Measurements from ENCODE around the gene SMIM24. TPM values are rescaled to one million over a fixed set of nuclear protein-coding genes. Genes with fewer than 3 reads are reported as not detected.
"Not testable (repeated sequence)": the region's sequence is repeated elsewhere in the genome, so short reads cannot be mapped to it uniquely, and the experiment has no call there.

Gene SMIM24
- total RNA-seq, 1 experiment from 2014 or later, result 0.89 TPM

GRCh38 chr19:3453840-3454239 lies 26.5 kb downstream of the SMIM24 start:
- Histone ChIP-seq H3K79me2 (ENCODE audit: low read length) (no peaks in the 10 kb centered on the region), H3K27me3 (ENCODE audit: low read length) (no peaks in the 10 kb centered on the region), H3K36me3 (ENCODE audit: insufficient read depth, low read length) (no peaks in the 10 kb centered on the region), H4K20me1 (ENCODE audit: insufficient read depth, low read depth, low read length) (no peaks in the 10 kb centered on the region), H3K4me3 (ENCODE audit: low read length) (no peak overlapping the region), H2AFZ (ENCODE audit: low read length) (no peak overlapping the region), H3K9ac (ENCODE audit: low read length) (no peak overlapping the region), H3K9me3 (ENCODE audit: low read length) (no peaks in the 10 kb centered on the region), H3K4me2 (ENCODE audit: low read depth, low read length, poor library complexity, severe bottlenecking) (no peak overlapping the region), H3K9me2 (replicated peaks; ENCODE audit: insufficient read depth, low read length) (no peaks in the 10 kb centered on the region), H3K27ac (ENCODE audit: low read length) (no peak overlapping the region), H3K4me1 (ENCODE audit: low read length) (peaks cover 15% of the 10 kb centered on the region)
- no peak for DNase-seq

GRCh38 chr19:3452942-3453214 lies 27.4 kb downstream of the SMIM24 start:
- not testable (repeated sequence) for H3K4me3 ChIP-seq (ENCODE audit: low read length); H4K20me1 ChIP-seq (ENCODE audit: insufficient read depth, low read depth, low read length); H3K9ac ChIP-seq (ENCODE audit: low read length); H3K4me2 ChIP-seq (ENCODE audit: low read depth, low read length, poor library complexity, severe bottlenecking); H3K9me3 ChIP-seq (ENCODE audit: low read length); H3K27ac ChIP-seq (ENCODE audit: low read length); H3K9me2 ChIP-seq (replicated peaks; ENCODE audit: insufficient read depth, low read length); DNase-seq; H2AFZ ChIP-seq (ENCODE audit: low read length); H3K27me3 ChIP-seq (ENCODE audit: low read length); H3K36me3 ChIP-seq (ENCODE audit: insufficient read depth, low read length); H3K79me2 ChIP-seq (ENCODE audit: low read length)
- peaks cover 13% of the 10 kb centered on the region for H3K4me1 ChIP-seq (ENCODE audit: low read length)

- Histone ChIP-seq H3K9me2 (replicated peaks; ENCODE audit: insufficient read depth, low read length) (no peaks in the 10 kb centered on the region), H3K4me3 (ENCODE audit: low read length) (no peak overlapping the region), H3K27ac (ENCODE audit: low read length) (no peak overlapping the region), H3K36me3 (ENCODE audit: insufficient read depth, low read length) (no peaks in the 10 kb centered on the region), H2AFZ (ENCODE audit: low read length) (no peak overlapping the region), H3K4me1 (ENCODE audit: low read length) (peaks cover 7% of the 10 kb centered on the region), H3K9ac (ENCODE audit: low read length) (no peak overlapping the region), H3K9me3 (ENCODE audit: low read length) (no peaks in the 10 kb centered on the region), H3K27me3 (ENCODE audit: low read length) (no peaks in the 10 kb centered on the region), H3K79me2 (ENCODE audit: low read length) (no peaks in the 10 kb centered on the region), H3K4me2 (ENCODE audit: low read depth, low read length, poor library complexity, severe bottlenecking) (no peak overlapping the region), H4K20me1 (ENCODE audit: insufficient read depth, low read depth, low read length) (no peaks in the 10 kb centered on the region)
- no peak for DNase-seq
Observed at GRCh38 chr19:3452171-3452941, 28.0 kb downstream of the SMIM24 start.

- Histone ChIP-seq H2AFZ (ENCODE audit: low read length) (no peak overlapping the region), H3K9me3 (ENCODE audit: low read length) (no peaks in the 10 kb centered on the region), H3K36me3 (ENCODE audit: insufficient read depth, low read length) (no peaks in the 10 kb centered on the region), H3K27me3 (ENCODE audit: low read length) (no peaks in the 10 kb centered on the region), H3K27ac (ENCODE audit: low read length) (no peak overlapping the region), H3K4me3 (ENCODE audit: low read length) (no peak overlapping the region), H3K4me2 (ENCODE audit: low read depth, low read length, poor library complexity, severe bottlenecking) (no peak overlapping the region), H3K9me2 (replicated peaks; ENCODE audit: insufficient read depth, low read length) (no peaks in the 10 kb centered on the region), H4K20me1 (ENCODE audit: insufficient read depth, low read depth, low read length) (no peaks in the 10 kb centered on the region), H3K9ac (ENCODE audit: low read length) (no peak overlapping the region), H3K79me2 (ENCODE audit: low read length) (no peaks in the 10 kb centered on the region), H3K4me1 (ENCODE audit: low read length) (no peaks in the 10 kb centered on the region)
- no peak for DNase-seq
Observed at GRCh38 chr19:3451451-3451866, 28.9 kb downstream of the SMIM24 start.

- no peaks in the 10 kb centered on the region for H3K79me2 ChIP-seq (ENCODE audit: low read length)
- no peaks in the 10 kb centered on the region for H3K9me2 ChIP-seq (replicated peaks; ENCODE audit: insufficient read depth, low read length)
- H2AFZ ChIP-seq (ENCODE audit: low read length), result no peak overlapping the region
- no peaks in the 10 kb centered on the region for H3K9me3 ChIP-seq (ENCODE audit: low read length)
- H3K4me3 ChIP-seq (ENCODE audit: low read length), result no peak overlapping the region
- H3K4me1 ChIP-seq (ENCODE audit: low read length), result no peaks in the 10 kb centered on the region
- no peak overlapping the region for H3K9ac ChIP-seq (ENCODE audit: low read length)
- no peak overlapping the region for H3K4me2 ChIP-seq (ENCODE audit: low read depth, low read length, poor library complexity, severe bottlenecking)
- no peaks in the 10 kb centered on the region for H3K36me3 ChIP-seq (ENCODE audit: insufficient read depth, low read length)
- H3K27me3 ChIP-seq (ENCODE audit: low read length), result no peaks in the 10 kb centered on the region
- DNase-seq, result no peak
- no peaks in the 10 kb centered on the region for H4K20me1 ChIP-seq (ENCODE audit: insufficient read depth, low read depth, low read length)
- H3K27ac ChIP-seq (ENCODE audit: low read length), result no peak overlapping the region
Observed at GRCh38 chr19:3450796-3451411, 29.4 kb downstream of the SMIM24 start.

GRCh38 chr19:3448616-3449334 lies 31.6 kb downstream of the SMIM24 start:
- Histone ChIP-seq H3K9ac (ENCODE audit: low read length) (no peak overlapping the region), H3K79me2 (ENCODE audit: low read length) (no peaks in the 10 kb centered on the region), H3K27ac (ENCODE audit: low read length) (no peak overlapping the region), H4K20me1 (ENCODE audit: insufficient read depth, low read depth, low read length) (no peaks in the 10 kb centered on the region), H3K9me2 (replicated peaks; ENCODE audit: insufficient read depth, low read length) (no peaks in the 10 kb centered on the region), H3K4me1 (ENCODE audit: low read length) (no peaks in the 10 kb centered on the region), H3K9me3 (ENCODE audit: low read length) (no peaks in the 10 kb centered on the region), H3K4me3 (ENCODE audit: low read length) (no peak overlapping the region), H2AFZ (ENCODE audit: low read length) (no peak overlapping the region), H3K36me3 (ENCODE audit: insufficient read depth, low read length) (no peaks in the 10 kb centered on the region), H3K27me3 (ENCODE audit: low read length) (no peaks in the 10 kb centered on the region), H3K4me2 (ENCODE audit: low read depth, low read length, poor library complexity, severe bottlenecking) (no peak overlapping the region)
- DNase-seq, result no peak

GRCh38 chr19:3446657-3447056 lies 33.7 kb downstream of the SMIM24 start:
- H3K4me3 ChIP-seq (ENCODE audit: low read length); DNase-seq; H3K9ac ChIP-seq (ENCODE audit: low read length); H3K79me2 ChIP-seq (ENCODE audit: low read length); H3K9me3 ChIP-seq (ENCODE audit: low read length); H2AFZ ChIP-seq (ENCODE audit: low read length); H3K27ac ChIP-seq (ENCODE audit: low read length); H3K4me2 ChIP-seq (ENCODE audit: low read depth, low read length, poor library complexity, severe bottlenecking); H3K9me2 ChIP-seq (replicated peaks; ENCODE audit: insufficient read depth, low read length); H3K4me1 ChIP-seq (ENCODE audit: low read length); H3K36me3 ChIP-seq (ENCODE audit: insufficient read depth, low read length); H3K27me3 ChIP-seq (ENCODE audit: low read length); H4K20me1 ChIP-seq (ENCODE audit: insufficient read depth, low read depth, low read length): not testable (repeated sequence)

GRCh38 chr19:3444695-3445234 lies 35.6 kb downstream of the SMIM24 start:
- Histone ChIP-seq H2AFZ (ENCODE audit: low read length) (no peak overlapping the region), H3K4me2 (ENCODE audit: low read depth, low read length, poor library complexity, severe bottlenecking) (no peak overlapping the region), H3K9me3 (ENCODE audit: low read length) (no peaks in the 10 kb centered on the region), H3K9ac (ENCODE audit: low read length) (no peak overlapping the region), H3K27ac (ENCODE audit: low read length) (no peak overlapping the region), H3K79me2 (ENCODE audit: low read length) (no peaks in the 10 kb centered on the region), H3K4me3 (ENCODE audit: low read length) (no peak overlapping the region), H3K27me3 (ENCODE audit: low read length) (no peaks in the 10 kb centered on the region), H3K36me3 (ENCODE audit: insufficient read depth, low read length) (no peaks in the 10 kb centered on the region), H3K4me1 (ENCODE audit: low read length) (no peaks in the 10 kb centered on the region), H4K20me1 (ENCODE audit: insufficient read depth, low read depth, low read length) (no peaks in the 10 kb centered on the region), H3K9me2 (replicated peaks; ENCODE audit: insufficient read depth, low read length) (no peaks in the 10 kb centered on the region)
- no peak for DNase-seq

Data from Karpas-422 (cell line).